CD4-positive, alpha-beta T cell (primary cell): ENCODE measurements around the gene MAP1B. TPM values are rescaled to one million over a fixed set of nuclear protein-coding genes. Genes with fewer than 3 reads are reported as not detected.

Source experiments
- ATAC-seq: fragments of 200-7000 bp; cut with Tn5 transposase; one replicate; pipeline ENCODE4 v1.10.0; 2022; ENCODE audit warnings: mild to moderate bottlenecking; ENCODE audit not compliant: poor library complexity
- CTCF ChIA-PET: fragments of 350-600 bp; sonication (Branson Sonifier 250); formaldehyde crosslinking; loops from one replicate; lab custom pipeline; 2021; ENCODE audit warnings: antibody characterized with exemption, inconsistent platforms; lab: Charles Lee
- POLR2A ChIA-PET: fragments of 350-600 bp; sonication (Branson Sonifier 250); formaldehyde crosslinking; loops from one replicate; lab custom pipeline; 2021; ENCODE audit warnings: antibody characterized with exemption, inconsistent platforms; lab: Charles Lee
- DNase-seq, 14 experiments: peaks; one replicate each; pipeline ENCODE4 v3.0.0-alpha.2; 2013 to 2020; ENCODE audit warnings: mixed read lengths in 2 of 14
- H3K27ac ChIP-seq, 2 donors: one replicate each; pipeline versions ENCODE4 v1.5.1 to v1.7.0; 2013; ENCODE audit warnings: low read length in 2 of 2, low read depth in 1 of 2, mild to moderate bottlenecking in 1 of 2
- H3K27me3 ChIP-seq, 2 experiments: 1 replicate in 1 of 2; 2 replicates in 1 of 2; pipeline versions ENCODE4 v1.6.1 to v1.7.0; 2013; ENCODE audit warnings: low read length in 2 of 2, control low read depth in 1 of 2, mild to moderate bottlenecking in 1 of 2, moderate library complexity in 1 of 2; ENCODE audit not compliant: insufficient read depth in 2 of 2, control insufficient read depth in 1 of 2
- H3K36me3 ChIP-seq: one replicate; pipeline ENCODE4 v1.6.1; 2013; ENCODE audit warnings: low read length, control low read depth; ENCODE audit not compliant: insufficient read depth
- H3K4me1 ChIP-seq: one replicate; pipeline ENCODE4 v1.6.1; 2013; ENCODE audit warnings: low read length, control low read depth; ENCODE audit not compliant: insufficient read depth
- H3K4me3 ChIP-seq: one replicate; pipeline ENCODE4 v1.5.1; 2013; ENCODE audit warnings: mild to moderate bottlenecking, low read length, moderate library complexity
- H3K9me3 ChIP-seq, 2 experiments: 1 replicate in 1 of 2; 2 replicates in 1 of 2; pipeline versions ENCODE4 v1.6.1 to v1.7.0; 2013; ENCODE audit warnings: low read length in 2 of 2, mild to moderate bottlenecking in 2 of 2, control low read depth in 1 of 2, moderate library complexity in 1 of 2; ENCODE audit not compliant: control insufficient read depth in 1 of 2, insufficient read depth in 1 of 2
- H3K27ac Mint-ChIP-seq: one replicate; pipeline ENCODE4 v1.8.0; 2020; ENCODE audit warnings: mixed read lengths
- H3K27me3 Mint-ChIP-seq: one replicate; pipeline ENCODE4 v1.8.0; 2021; ENCODE audit warnings: mixed read lengths
- H3K36me3 Mint-ChIP-seq: one replicate; pipeline ENCODE4 v1.8.0; 2021; ENCODE audit warnings: low read depth, mixed read lengths
- H3K4me1 Mint-ChIP-seq: one replicate; pipeline ENCODE4 v1.8.0; 2021; ENCODE audit warnings: low read depth, mixed read lengths
- H3K4me3 Mint-ChIP-seq: one replicate; pipeline ENCODE4 v1.8.0; 2020; ENCODE audit warnings: mild to moderate bottlenecking, mixed read lengths
- H3K9me3 Mint-ChIP-seq: one replicate; pipeline ENCODE4 v1.8.0; 2020; ENCODE audit warnings: mixed read lengths
- CTCF ChIP-seq: fragments of 200-600 bp; IDR thresholded peaks from one replicate; pipeline ENCODE4 v1.8.0; 2022; ENCODE audit warnings: antibody characterized with exemption, mild to moderate bottlenecking
- intact Hi-C, 2 experiments: fragments of 100-400 bp; cut with DNase I in 1 of 2; cut with micrococcal nuclease in 1 of 2; formaldehyde crosslinking; loops; one replicate each; pipeline versions ENCODE4 v1.15.1 to v1.9.0; 2023 to 2025; cut with DNase I, micrococcal nuclease
- total RNA-seq, 174 experiments: library from RNA in 2 of 174; stranded (reverse) in 2 of 174; gene quantifications; one replicate each; pipeline ENCODE4 v1.2.3 and lab custom pipeline; 2021 to 2026

The MAP1B gene
- total RNA-seq, 2 experiments from 2014 or later, result 0.03 to 0.06 TPM

GRCh38 chr5:72213482-72213881, 106.2 kb downstream of the MAP1B start:
- no peak overlapping the region for H3K27ac Mint-ChIP-seq
- intact Hi-C loops, result no loop called here
- H3K4me1 Mint-ChIP-seq, result no peaks in the 10 kb centered on the region
- Histone ChIP-seq H3K27me3 (no peaks in the 10 kb centered on the region), H3K27ac (no peak overlapping the region), H3K4me3 (no peak overlapping the region), H3K9me3 (no peaks in the 10 kb centered on the region), H3K36me3 (peaks cover 8% of the 10 kb centered on the region), H3K4me1 (no peaks in the 10 kb centered on the region)
- ATAC-seq (no peak), DNase-seq (no peak)
- ChIA-PET CTCF (no interaction called here), POLR2A (no interaction called here)
- no peak overlapping the region for H3K4me3 Mint-ChIP-seq
- no peaks in the 10 kb centered on the region for H3K9me3 Mint-ChIP-seq
- no peak for TF ChIP-seq CTCF
- peaks cover 17% of the 10 kb centered on the region for H3K36me3 Mint-ChIP-seq
- no peaks in the 10 kb centered on the region for H3K27me3 Mint-ChIP-seq

DNA sequence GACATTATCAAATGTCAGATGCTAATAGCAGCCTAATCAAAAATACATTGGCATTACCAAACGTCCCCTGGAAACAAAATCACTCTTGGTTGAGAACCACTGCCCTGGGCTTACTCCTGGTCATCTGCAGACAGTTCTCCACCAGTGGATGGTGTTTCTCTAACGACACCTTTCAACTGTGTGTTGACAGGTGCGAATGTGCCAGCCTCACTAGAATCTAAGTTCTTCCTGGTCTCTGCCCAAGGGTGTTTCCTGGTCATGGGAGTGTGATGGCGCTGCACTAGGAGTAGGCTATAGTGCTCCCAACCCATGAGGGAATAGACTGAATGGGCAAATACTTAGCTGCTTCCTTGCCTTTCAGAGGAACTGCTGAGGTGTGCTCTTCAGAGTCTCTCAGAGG, 106.9 kb downstream of the MAP1B start:
- no peak overlapping the region for H3K4me3 ChIP-seq
- H3K9me3 ChIP-seq, result no peaks in the 10 kb centered on the region
- TF ChIP-seq CTCF, result no peak
- POLR2A ChIA-PET, result no interaction called here
- DNase-seq, result no peak
- ATAC-seq, result no peak
- H3K36me3 ChIP-seq, result peaks cover 15% of the 10 kb centered on the region
- Mint-ChIP-seq H3K36me3 (peaks cover 23% of the 10 kb centered on the region), H3K27ac (no peak overlapping the region), H3K4me3 (no peak overlapping the region), H3K27me3 (no peaks in the 10 kb centered on the region), H3K9me3 (no peaks in the 10 kb centered on the region), H3K4me1 (no peaks in the 10 kb centered on the region)
- H3K4me1 ChIP-seq, result no peaks in the 10 kb centered on the region
- intact Hi-C loops, result no loop called here
- CTCF ChIA-PET, result no interaction called here
- no peaks in the 10 kb centered on the region for H3K27me3 ChIP-seq
- no peak overlapping the region for H3K27ac ChIP-seq

- Histone ChIP-seq H3K36me3 (peaks cover 41% of the 10 kb centered on the region), H3K4me3 (no peak overlapping the region), H3K27ac (no peak overlapping the region), H3K4me1 (no peaks in the 10 kb centered on the region), H3K27me3 (no peaks in the 10 kb centered on the region), H3K9me3 (no peaks in the 10 kb centered on the region)
- Mint-ChIP-seq H3K27me3 (no peaks in the 10 kb centered on the region), H3K27ac (no peak overlapping the region), H3K4me3 (no peak overlapping the region), H3K4me1 (no peaks in the 10 kb centered on the region), H3K36me3 (peaks cover 49% of the 10 kb centered on the region), H3K9me3 (no peaks in the 10 kb centered on the region)
- CTCF ChIA-PET, result interaction anchor here (1.0 kb wide), 1 partner anchor 9 kb away, joined by 3 read pairs; no protein-coding TSS in a partner anchor
- POLR2A ChIA-PET, result no interaction called here
- intact Hi-C loops, result no loop called here
- no peak for TF ChIP-seq CTCF
- DNase-seq (no peak), ATAC-seq (no peak)
These were observed 109.5 kb downstream of the MAP1B start for GRCh38 chr5:72216756-72217155.
